Prostate gland (tissue), 2 donors: Measurements from ENCODE around the gene CD52. TPM values are rescaled to one million over a fixed set of nuclear protein-coding genes. Genes with fewer than 3 reads are reported as not detected.
"Not testable (repeated sequence)": the region's sequence is repeated elsewhere in the genome, so short reads cannot be mapped to it uniquely, and the experiment has no call there.

Experiments
- DNase-seq: peaks from one replicate; pipeline ENCODE4 v3.0.0-alpha.2; 2019; ENCODE audit warnings: low spot score
- H3K27ac ChIP-seq, 2 donors: fragments of 200-600 bp; sonication (generic); 2 replicates each; pipeline ENCODE4 v1.5.1; 2017 to 2019
- H3K27me3 ChIP-seq: fragments of 200-600 bp; sonication (generic); replicated peaks from 2 replicates; pipeline ENCODE4 v1.5.1; 2019; ENCODE audit not compliant: insufficient read depth
- H3K36me3 ChIP-seq, 2 donors: fragments of 200-600 bp; sonication (generic); 1 replicate in 1 of 2; 2 replicates in 1 of 2; pipeline versions ENCODE4 v1.5.1 to v1.8.1; 2017 to 2019
- H3K4me1 ChIP-seq: fragments of 200-600 bp; sonication (generic); replicated peaks from 2 replicates; pipeline ENCODE4 v1.5.1; 2019
- H3K4me3 ChIP-seq, 2 donors: fragments of 200-600 bp; sonication (generic); 2 replicates each; pipeline ENCODE4 v1.5.1; 2017 to 2019
- H3K9me3 ChIP-seq: fragments of 200-600 bp; sonication (generic); 2 replicates; pipeline ENCODE4 v1.5.1; 2017
- POLR2A ChIP-seq: fragments of 450-650 bp; IDR thresholded peaks from one replicate; pipeline ENCODE4 v1.6.1; 2016; ENCODE audit warnings: antibody characterized with exemption, mild to moderate bottlenecking
- POLR2AphosphoS5 ChIP-seq: sonication (generic); formaldehyde crosslinking; IDR thresholded peaks from one replicate; pipeline ENCODE4 v1.6.1; 2017; ENCODE audit warnings: antibody characterized with exemption
- WGBS: methylation state at CpG from one replicate; pipeline ENCODE4 v1.1.5; 2018; 5-methylcytosine and 5-hydroxymethylcytosine counted together
- intact Hi-C: fragments of 100-400 bp; cut with DNase I; formaldehyde crosslinking; loops from one replicate; pipeline ENCODE4 v1.14.2; 2022
- total RNA-seq, 2 donors: library from RNA; depleted of rRNA; stranded (reverse); fragments of >200 nt; gene quantifications; one replicate each; pipeline ENCODE4 v1.1.0, GENCODE V29; 2016
- TF ChIP-seq, protein P1 (sequence below), 4 experiments: fragments of 200-600 bp in 2 of 4; fragments of 450-650 bp in 2 of 4; sonication (generic) in 2 of 4; IDR thresholded peaks; 1 replicate in 3 of 4; 2 replicates in 1 of 4; pipeline ENCODE4 v1.5.1; 2016 to 2019; ENCODE audit warnings: antibody characterized with exemption in 4 of 4, mild to moderate bottlenecking in 2 of 4, moderate library complexity in 2 of 4

The CD52 gene
- total RNA-seq, 2 donors from 2014 or later, result 3.2 to 5.3 TPM

DNA sequence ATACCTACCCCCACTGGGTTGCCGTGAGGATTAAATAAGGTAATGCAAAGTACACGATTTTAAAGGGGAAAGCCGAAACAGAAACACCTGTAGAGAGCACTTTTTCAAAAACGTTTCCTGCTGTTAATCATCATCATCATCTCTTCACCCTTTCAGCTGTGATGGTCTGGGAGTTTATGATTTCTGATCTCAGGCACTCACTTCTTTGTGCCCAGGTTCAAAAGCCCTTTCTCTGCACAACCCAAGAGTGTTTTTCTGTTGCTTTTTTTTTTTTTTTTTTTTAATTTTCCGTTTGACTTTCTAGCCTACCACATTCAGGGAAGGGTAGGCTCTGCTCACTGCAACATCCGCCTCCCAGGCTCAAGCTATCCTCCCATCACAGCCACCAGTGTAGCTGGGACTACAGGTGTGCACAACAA is 10.4 kb upstream of the CD52 start:
- TF ChIP-seq, protein P1, sequence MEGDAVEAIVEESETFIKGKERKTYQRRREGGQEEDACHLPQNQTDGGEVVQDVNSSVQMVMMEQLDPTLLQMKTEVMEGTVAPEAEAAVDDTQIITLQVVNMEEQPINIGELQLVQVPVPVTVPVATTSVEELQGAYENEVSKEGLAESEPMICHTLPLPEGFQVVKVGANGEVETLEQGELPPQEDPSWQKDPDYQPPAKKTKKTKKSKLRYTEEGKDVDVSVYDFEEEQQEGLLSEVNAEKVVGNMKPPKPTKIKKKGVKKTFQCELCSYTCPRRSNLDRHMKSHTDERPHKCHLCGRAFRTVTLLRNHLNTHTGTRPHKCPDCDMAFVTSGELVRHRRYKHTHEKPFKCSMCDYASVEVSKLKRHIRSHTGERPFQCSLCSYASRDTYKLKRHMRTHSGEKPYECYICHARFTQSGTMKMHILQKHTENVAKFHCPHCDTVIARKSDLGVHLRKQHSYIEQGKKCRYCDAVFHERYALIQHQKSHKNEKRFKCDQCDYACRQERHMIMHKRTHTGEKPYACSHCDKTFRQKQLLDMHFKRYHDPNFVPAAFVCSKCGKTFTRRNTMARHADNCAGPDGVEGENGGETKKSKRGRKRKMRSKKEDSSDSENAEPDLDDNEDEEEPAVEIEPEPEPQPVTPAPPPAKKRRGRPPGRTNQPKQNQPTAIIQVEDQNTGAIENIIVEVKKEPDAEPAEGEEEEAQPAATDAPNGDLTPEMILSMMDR (IDR thresholded peaks at IDR 0.05), result no peak
- no peak for TF ChIP-seq POLR2A
- intact Hi-C loops, result no loop called here
- Histone ChIP-seq H3K4me1 (no peaks in the 10 kb centered on the region), H3K27me3 (no peaks in the 10 kb centered on the region), H3K27ac (no peak overlapping the region), H3K36me3 (no peaks in the 10 kb centered on the region), H3K4me3 (no peak overlapping the region), H3K9me3 (no peaks in the 10 kb centered on the region)
- DNase-seq, result no peak
- WGBS, result 39% methylated on average over 6 of the region's 6 CpGs

DNA sequence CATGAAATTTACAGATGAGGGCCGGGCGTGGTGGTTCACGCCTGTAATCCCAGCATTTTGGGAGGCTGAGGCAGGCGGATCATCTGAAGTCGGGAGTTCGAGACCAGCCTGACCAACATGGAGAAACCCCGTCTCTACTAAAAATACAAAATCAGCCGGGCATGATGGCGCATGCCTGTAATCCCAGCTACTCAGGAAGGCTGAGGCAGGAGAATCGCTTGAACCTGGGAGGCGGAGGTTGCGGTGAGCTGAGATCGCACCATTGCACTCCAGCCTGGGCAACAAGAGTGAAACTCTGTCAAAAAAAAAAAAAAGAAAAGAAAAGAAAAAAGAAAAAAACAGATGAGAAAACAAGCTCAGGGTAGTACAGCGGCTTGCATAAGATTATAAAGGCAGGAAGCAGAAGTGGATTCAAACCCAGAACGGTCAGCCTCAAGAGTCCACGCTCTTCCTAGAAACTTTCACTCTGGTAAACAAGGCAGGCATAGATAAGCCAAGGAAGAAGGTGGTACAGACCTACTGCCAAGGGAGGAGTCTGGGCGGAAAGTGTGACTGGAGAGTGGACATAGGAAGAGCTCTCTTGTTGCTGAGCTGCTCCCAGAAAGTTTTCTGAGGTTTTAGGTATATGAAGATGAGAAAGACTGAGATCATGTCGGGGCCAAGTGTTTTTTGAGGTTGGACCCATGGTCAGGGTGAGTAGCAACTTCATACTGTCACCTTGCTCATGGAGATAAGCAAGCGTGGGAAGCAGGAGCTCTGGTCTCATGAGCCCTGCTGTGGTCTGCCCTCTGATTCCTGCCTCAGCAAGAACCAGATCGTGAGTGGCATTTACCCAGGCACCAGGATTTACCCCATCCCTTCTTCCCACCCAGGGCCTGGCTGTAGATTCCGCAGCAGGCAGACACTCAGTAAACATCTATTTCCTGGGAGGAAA is 9.5 kb upstream of the CD52 start:
- H3K4me1 ChIP-seq, DNase-seq, intact Hi-C loops, H3K27ac ChIP-seq, H3K27me3 ChIP-seq, H3K4me3 ChIP-seq, H3K36me3 ChIP-seq, H3K9me3 ChIP-seq: not testable (repeated sequence)
- WGBS, result 85% methylated on average over 21 of the region's 21 CpGs

DNA sequence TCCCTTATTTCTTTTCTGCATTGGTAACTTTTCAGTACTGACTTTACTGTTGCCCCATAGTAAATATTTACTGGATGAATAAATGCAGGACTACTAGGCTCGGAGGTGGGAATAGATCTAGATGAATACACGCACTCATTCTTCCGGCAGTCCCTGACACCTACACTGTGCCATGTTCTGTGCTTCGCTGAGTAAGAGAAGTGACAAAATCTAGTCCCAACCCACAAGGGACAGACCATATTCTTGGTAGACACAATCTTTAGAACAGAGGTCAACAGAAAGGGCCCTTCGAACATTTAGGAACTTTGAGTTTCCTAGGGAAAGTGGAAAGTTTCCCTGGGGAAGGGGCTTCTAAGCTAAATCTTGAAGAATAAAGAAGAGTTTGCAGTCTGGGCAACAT is 3.3 kb upstream of the CD52 start:
- Histone ChIP-seq H3K9me3 (no peaks in the 10 kb centered on the region), H3K4me1 (no peaks in the 10 kb centered on the region), H3K27me3 (no peaks in the 10 kb centered on the region), H3K27ac (no peak overlapping the region), H3K4me3 (no peak overlapping the region), H3K36me3 (no peaks in the 10 kb centered on the region)
- DNase-seq, result no peak
- TF ChIP-seq, protein P1 (IDR thresholded peaks at IDR 0.05), result no peak
- TF ChIP-seq POLR2AphosphoS5 (no peak), POLR2A (no peak)
- intact Hi-C loops, result no loop called here
- 84% methylated on average over 5 of the region's 5 CpGs for WGBS

DNA sequence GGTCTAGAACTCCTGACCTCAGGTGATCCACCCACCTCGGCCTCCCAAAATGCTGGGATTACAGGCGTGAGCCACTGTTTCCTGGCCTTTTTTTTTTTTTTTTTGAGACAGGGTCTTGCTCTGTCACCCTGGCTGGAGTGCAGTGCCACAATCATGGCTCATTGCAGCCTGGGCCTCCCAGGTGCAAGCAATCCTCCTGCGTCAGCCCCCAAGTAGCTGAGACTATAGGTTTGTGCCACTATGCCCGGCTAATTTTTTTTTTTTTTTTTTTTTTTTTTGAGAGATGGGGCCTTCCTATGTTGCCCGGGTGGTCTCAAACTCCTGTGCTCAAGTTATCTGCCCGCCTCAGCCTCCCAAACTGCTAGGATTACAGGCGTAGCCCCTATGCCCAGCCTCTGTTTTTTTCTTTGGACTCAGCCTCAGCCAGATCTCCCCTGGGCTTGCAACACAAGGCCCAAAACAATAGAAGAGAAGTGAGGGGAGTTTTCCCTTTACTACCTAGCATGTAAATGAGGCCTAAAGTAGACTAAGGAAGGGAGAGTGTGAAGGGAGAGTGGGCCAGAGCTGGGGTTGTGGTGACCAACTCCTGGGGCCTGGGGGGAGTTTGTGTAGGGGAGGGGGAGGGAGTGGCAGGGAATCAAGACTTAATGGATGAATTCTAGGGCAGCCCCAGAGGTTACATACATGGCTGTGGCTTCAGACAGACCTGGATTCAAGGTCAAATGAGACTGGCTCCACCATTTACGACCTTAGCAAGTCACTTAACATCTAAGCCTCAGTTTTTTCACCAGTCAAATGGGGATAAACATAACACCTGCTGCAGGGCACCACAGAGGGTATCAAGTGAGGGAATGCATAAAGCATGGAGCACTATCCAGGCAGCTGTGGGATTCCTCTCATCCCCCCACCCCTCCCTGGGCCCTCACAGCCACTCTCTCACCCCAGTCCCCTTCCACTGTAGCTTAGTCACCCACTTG is 1.6 kb upstream of the CD52 start:
- WGBS, result 83% methylated on average over 8 of the region's 8 CpGs
- no peak for DNase-seq
- no peak for TF ChIP-seq POLR2AphosphoS5
- TF ChIP-seq POLR2A, result no peak
- TF ChIP-seq, protein P1 (IDR thresholded peaks at IDR 0.05), result no peak
- intact Hi-C loops, result no loop called here
- no peaks in the 10 kb centered on the region for H3K9me3 ChIP-seq
- no peak overlapping the region for H3K4me3 ChIP-seq
- H3K4me1 ChIP-seq, result no peaks in the 10 kb centered on the region
- H3K27me3 ChIP-seq, result no peaks in the 10 kb centered on the region
- H3K36me3 ChIP-seq, result no peaks in the 10 kb centered on the region
- no peak overlapping the region for H3K27ac ChIP-seq

DNA sequence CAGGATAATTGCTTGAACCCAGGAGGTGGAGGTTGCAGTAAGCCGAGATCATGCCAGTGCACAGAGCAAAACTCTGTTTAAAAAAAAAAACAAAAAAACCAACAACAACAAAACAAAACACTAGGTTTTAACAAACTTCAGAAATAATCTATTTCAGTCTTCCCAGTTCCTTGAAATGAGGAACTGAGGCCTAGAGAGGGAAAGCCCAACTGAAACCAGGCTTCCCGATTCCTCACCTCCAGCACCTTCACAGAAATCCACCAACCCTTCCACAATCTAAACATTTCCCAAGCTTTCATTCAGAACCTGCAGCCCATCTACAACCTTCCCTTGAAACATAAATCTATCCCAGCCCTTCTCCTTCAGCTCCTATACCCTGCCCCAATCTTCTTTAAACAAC is 612 bp upstream of the CD52 start:
- Histone ChIP-seq H3K9me3 (no peaks in the 10 kb centered on the region), H3K4me1 (no peaks in the 10 kb centered on the region), H3K36me3 (no peaks in the 10 kb centered on the region), H3K4me3 (no peak overlapping the region), H3K27ac (no peak overlapping the region), H3K27me3 (no peaks in the 10 kb centered on the region)
- DNase-seq, result no peak
- WGBS, result 88% methylated on average over 2 of the region's 2 CpGs
- intact Hi-C loops, result no loop called here
- TF ChIP-seq POLR2A, result no peak
- no peak for TF ChIP-seq POLR2AphosphoS5
- TF ChIP-seq, protein P1 (IDR thresholded peaks at IDR 0.05), result no peak
